ENCODE data around the gene HCN2. TPM values are rescaled to one million over a fixed set of nuclear protein-coding genes. Genes with fewer than 3 reads are reported as not detected.

Gene HCN2
- total and polyA plus RNA-seq, 2 of the 8 experiments (the other 6 are each of a cell fraction or from before 2014, with no cell fraction given) = 1.0 to 4.0 TPM

GRCh38 chr19:661427-662196 is 71.9 kb downstream of the HCN2 start:
- Histone ChIP-seq H2BK15ac (ENCODE audit: low read length) (no peak overlapping the region), H2AK5ac (ENCODE audit: low read depth, low read length) (no peak overlapping the region), H3K9ac (replicated peaks in 1 of 4; ENCODE audit: extremely low read depth in 1 of 4, low read depth in 3 of 4, low read length in 3 of 4) (peak overlapping the region in 3 of 4 experiments; percentile 59 to 85 (median 75); a peak in 5 of 7 replicates), H2BK120ac (replicated peaks; ENCODE audit: low read depth, low read length) (no peak overlapping the region), H3K27ac (ENCODE audit: low read depth, low read length) (no peak overlapping the region), H2BK5ac (ENCODE audit: low read depth, low read length) (no peak overlapping the region; the same call in 1 of the 2 replicates), H3K56ac (replicated peaks; ENCODE audit: insufficient read length, low read depth, low read length) (no peak overlapping the region), H2AFZ (ENCODE audit: low read length) (no peak overlapping the region), H3K18ac (ENCODE audit: extremely low read depth, low read length) (no peak overlapping the region; the same call in 1 of the 2 replicates), H2BK20ac (ENCODE audit: low read length) (no peak overlapping the region), H4K20me1 (replicated peaks in 1 of 2; ENCODE audit: control insufficient read depth in 1 of 2, insufficient read depth in 2 of 2, low read length in 2 of 2) (peaks cover 38 to 43% of the 10 kb centered on the region in 2 experiments), H3K4me3 (ENCODE audit: extremely low read depth in 1 of 4, insufficient read depth in 2 of 4, low read depth in 3 of 4, low read length in 4 of 4) (peak overlapping the region; percentile 76 to 99 (median 78)), H4K5ac (ENCODE audit: insufficient read length, low read depth, low read length) (no peak overlapping the region), H3K27me3 (replicated peaks in 1 of 4; ENCODE audit: control insufficient read depth in 3 of 4, extremely low read depth in 1 of 4, insufficient read depth in 3 of 4, low read length in 3 of 4) (peaks cover 0 to 6% (median 2%) of the 10 kb centered on the region in 4 experiments; a peak in 1 of 7 replicates), H2BK12ac (ENCODE audit: low read depth, low read length) (no peak overlapping the region), H3K79me1 (ENCODE audit: low read depth, low read length) (peaks cover 5% of the 10 kb centered on the region), H3K9me3 (ENCODE audit: insufficient read depth in 2 of 2, low read depth in 1 of 2, low read length in 1 of 2) (peaks cover 5 to 6% of the 10 kb centered on the region in 2 experiments; a peak in 2 of 4 replicates), H3K23ac (ENCODE audit: insufficient read length) (no peak overlapping the region), H3K4me2 (ENCODE audit: insufficient read depth in 1 of 2, low read depth in 2 of 2, low read length in 2 of 2) (peak overlapping the region; percentile 80 to 93), H4K91ac (replicated peaks; ENCODE audit: insufficient read length, low read length) (no peak overlapping the region), H3K23me2 (ENCODE audit: low read depth, low read length) (peaks cover 3% of the 10 kb centered on the region; the same call in 1 of the 2 replicates), H3K36me3 (ENCODE audit: control insufficient read depth in 2 of 4, insufficient read depth in 4 of 4, low read length in 3 of 4) (peaks cover 0 to 6% (median 0%) of the 10 kb centered on the region in 4 experiments; a peak in 1 of 8 replicates), H3K79me2 (ENCODE audit: control insufficient read depth in 1 of 2, insufficient read depth in 2 of 2, low read length in 2 of 2) (peaks cover 49 to 63% of the 10 kb centered on the region in 2 experiments), H3K4ac (replicated peaks; ENCODE audit: insufficient read length, low read depth, low read length) (no peak overlapping the region), H3K14ac (ENCODE audit: insufficient read length) (no peak overlapping the region), H3K4me1 (replicated peaks in 1 of 4; ENCODE audit: control insufficient read depth in 3 of 4, insufficient read depth in 4 of 4, low read length in 3 of 4) (peaks cover 0 to 14% (median 6%) of the 10 kb centered on the region in 4 experiments; a peak in 5 of 7 replicates), H4K8ac (ENCODE audit: extremely low read depth, insufficient read depth, low read length) (no peak overlapping the region)
- 61% methylated on average over 30 of the region's 31 CpGs; no CpG with 5 or more reads in 1 of the 2 experiments for WGBS, 2 experiments (ENCODE audit: extremely low coverage in 1 of 2, insufficient coverage in 1 of 2, insufficient read length in 1 of 2, insufficient replicate concordance in 2 of 2, low coverage in 1 of 2, low lambda C conversion rate in 2 of 2, missing lambda C conversion rate in 1 of 2)
- no peak for DNase-seq (ENCODE audit: low read depth in 1 of 2, low spot score in 2 of 2)
- FAIRE-seq = no peak
- POLR2A ChIA-PET (ENCODE audit: partially characterized antibody) = interaction anchor here (0.8 to 1.1 kb wide), 2 partner anchors 11 to 39 kb away, joined by 3 read pairs; no protein-coding TSS in a partner anchor
- CTCF ChIA-PET (ENCODE audit: partially characterized antibody) = interaction anchor here (1.2 kb wide), 1 partner anchor 9 kb away, joined by 4 read pairs; no protein-coding TSS in a partner anchor
- TF ChIP-seq SIN3A (conservative IDR thresholded peaks at IDR 0.05 in 1 of 2, IDR thresholded peaks at IDR 0.05 in 1 of 2; ENCODE audit: low read depth in 1 of 2, low read length in 2 of 2) (no peak), SIX5 (IDR thresholded peaks at IDR 0.05; ENCODE audit: low read depth, low read length) (no peak), KDM5A (IDR thresholded peaks at IDR 0.05; ENCODE audit: low read length) (no peak)
- TF ChIP-seq, protein P1, sequence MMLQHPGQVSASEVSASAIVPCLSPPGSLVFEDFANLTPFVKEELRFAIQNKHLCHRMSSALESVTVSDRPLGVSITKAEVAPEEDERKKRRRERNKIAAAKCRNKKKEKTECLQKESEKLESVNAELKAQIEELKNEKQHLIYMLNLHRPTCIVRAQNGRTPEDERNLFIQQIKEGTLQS (IDR thresholded peaks at IDR 0.05; ENCODE audit: insufficient read depth, low read depth, low read length) = no peak
